ENCODE measurements around the gene CAPN3. TPM values are rescaled to one million over a fixed set of nuclear protein-coding genes. Genes with fewer than 3 reads are reported as not detected.

CAPN3 gene
- total RNA-seq (2022; extraction: Qiagen RNA extraction; ENCODE audit: low read depth), result 0.22 to 0.87 TPM (median 0.43 TPM) in 4 of 5 replicates, not detected in the other

DNA sequence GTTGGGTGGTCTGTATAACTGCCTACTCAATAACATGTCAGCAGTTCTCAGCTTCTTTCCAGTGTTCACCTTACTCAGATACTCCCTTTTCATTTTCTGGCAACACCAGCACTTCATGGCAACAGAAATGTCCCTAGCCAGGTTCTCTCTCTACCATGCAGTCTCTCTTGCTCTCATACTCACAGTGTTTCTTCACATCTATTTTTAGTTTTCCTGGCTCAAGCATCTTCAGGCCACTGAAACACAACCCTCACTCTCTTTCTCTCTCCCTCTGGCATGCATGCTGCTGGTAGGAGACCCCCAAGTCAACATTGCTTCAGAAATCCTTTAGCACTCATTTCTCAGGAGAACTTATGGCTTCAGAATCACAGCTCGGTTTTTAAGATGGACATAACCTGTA, at the start of gene CAPN3:
Gene CAPN3, plus strand, starts transcription at position 253 of the 400 bp plus-strand sequence. CDS start 305 bp downstream, outside the sequence.

Other genes starting within 250 kb of the CAPN3 start
- not detected in 5 replicates for gene PLA2G4F, start 202.9 kb upstream of the CAPN3 start, total RNA-seq (2022; extraction: Qiagen RNA extraction; ENCODE audit: low read depth)
- 14.7 to 17.1 TPM (median 14.9 TPM) in 5 replicates for gene VPS39, start 151.2 kb upstream of the CAPN3 start, total RNA-seq (2022; extraction: Qiagen RNA extraction; ENCODE audit: low read depth)
- 5.5 to 8.1 TPM (median 6.5 TPM) in 5 replicates for gene GANC, start 86.3 kb upstream of the CAPN3 start, total RNA-seq (2022; extraction: Qiagen RNA extraction; ENCODE audit: low read depth)
- 21.8 to 34.7 TPM (median 26.2 TPM) in 5 replicates for gene TMEM87A, start 86.1 kb upstream of the CAPN3 start, total RNA-seq (2022; extraction: Qiagen RNA extraction; ENCODE audit: low read depth)
- gene ZNF106, start 131.6 kb downstream of the CAPN3 start, total RNA-seq (2022; extraction: Qiagen RNA extraction; ENCODE audit: low read depth), result 6.5 to 11.7 TPM (median 10.7 TPM) in 5 replicates
- 15.9 to 42.0 TPM (median 22.9 TPM) in 5 replicates for gene SNAP23, start 136.1 kb downstream of the CAPN3 start, total RNA-seq (2022; extraction: Qiagen RNA extraction; ENCODE audit: low read depth)
- gene LRRC57, start 189.3 kb downstream of the CAPN3 start, total RNA-seq (2022; extraction: Qiagen RNA extraction; ENCODE audit: low read depth), result 11.1 to 11.6 TPM (median 11.5 TPM) in 5 replicates
- 14.5 to 21.0 TPM (median 19.6 TPM) in 5 replicates for gene HAUS2, start 189.3 kb downstream of the CAPN3 start, total RNA-seq (2022; extraction: Qiagen RNA extraction; ENCODE audit: low read depth)
- 1.1 to 1.8 TPM (median 1.6 TPM) in 5 replicates for gene STARD9, start 216.1 kb downstream of the CAPN3 start, total RNA-seq (2022; extraction: Qiagen RNA extraction; ENCODE audit: low read depth)

Data from A549 treated with RU486 at 1 μM for 4 hours (cell line).